Measurements from ENCODE around the gene NBEA.

Gene NBEA

DNA sequence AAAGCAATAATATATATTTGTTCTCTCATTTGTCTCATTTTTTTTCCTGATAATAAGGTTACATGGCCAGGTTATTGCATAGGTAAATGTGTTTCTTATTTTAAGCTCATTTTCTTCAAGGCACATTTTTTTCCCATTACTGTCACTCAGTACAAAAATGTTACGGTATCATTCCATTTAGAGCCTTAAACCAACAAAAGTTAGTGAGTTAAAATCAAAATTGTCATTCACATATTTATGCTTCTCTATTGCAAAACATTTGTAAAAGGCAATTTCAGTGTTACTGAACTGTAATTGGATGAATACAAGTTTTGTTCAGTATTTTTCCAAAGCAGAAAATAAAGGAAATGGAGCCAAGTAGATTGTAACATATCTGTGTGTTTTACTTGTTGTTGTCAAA, 652.0 kb downstream of the NBEA start:
- no peak for DNase-seq (ENCODE audit: low read depth)

DNA sequence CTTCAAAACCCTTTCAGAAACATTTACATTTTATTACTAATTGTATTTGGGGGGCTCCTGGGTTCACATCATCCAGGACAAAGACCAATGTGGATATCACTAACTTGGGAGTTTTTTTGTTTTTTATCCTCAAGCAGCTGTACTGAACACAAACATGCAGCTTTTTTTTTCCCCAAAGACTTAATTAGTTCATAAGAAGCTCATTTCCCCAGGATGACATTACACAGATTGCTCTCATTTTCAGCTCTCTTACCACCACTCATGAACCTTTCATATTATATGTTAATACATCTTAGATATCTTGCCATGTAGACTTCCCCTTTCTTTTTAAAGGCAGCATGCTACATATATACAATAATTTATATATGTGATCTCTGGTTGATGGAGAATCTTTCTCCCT, 653.1 kb downstream of the NBEA start:
- no peak for DNase-seq (ENCODE audit: low read depth)

DNA sequence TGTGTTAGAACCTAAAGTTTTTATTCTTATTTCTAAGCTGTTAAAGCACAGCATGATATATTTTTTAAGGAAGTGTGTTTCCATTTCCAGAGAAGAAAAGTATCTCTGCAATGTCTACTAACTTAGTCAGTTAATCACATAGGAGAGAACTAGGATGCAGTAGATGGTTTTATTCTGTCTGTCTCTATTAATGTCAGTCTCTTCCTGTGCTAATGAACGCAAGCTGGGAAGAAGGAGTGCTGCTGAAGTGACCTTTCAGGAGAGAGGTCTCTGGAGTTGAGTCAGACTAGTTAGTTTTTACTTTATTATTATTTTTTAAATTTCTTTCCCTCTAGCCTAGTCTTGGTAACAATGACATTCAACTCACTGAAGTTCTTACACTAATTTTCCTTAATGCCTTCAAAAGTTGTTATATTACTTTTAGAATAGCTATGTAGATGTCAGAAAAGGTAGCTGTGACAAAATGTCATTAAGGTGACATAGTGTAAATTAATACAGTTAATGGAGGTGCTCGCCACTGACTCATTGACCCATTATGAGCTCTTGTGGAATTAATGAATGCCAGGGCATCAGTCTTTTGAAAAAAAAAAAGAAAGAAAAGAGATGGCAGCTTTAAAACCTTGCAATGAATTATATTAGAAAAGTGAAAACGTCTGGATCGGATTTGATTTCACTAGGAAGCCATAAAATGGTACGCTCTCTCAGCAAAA, 654.4 kb downstream of the NBEA start:
- no peak for DNase-seq (ENCODE audit: low read depth)

- DNase-seq (ENCODE audit: low read depth), result no peak
Observed at GRCh38 chr13:35597451-35597850, 655.4 kb downstream of the NBEA start.

DNA sequence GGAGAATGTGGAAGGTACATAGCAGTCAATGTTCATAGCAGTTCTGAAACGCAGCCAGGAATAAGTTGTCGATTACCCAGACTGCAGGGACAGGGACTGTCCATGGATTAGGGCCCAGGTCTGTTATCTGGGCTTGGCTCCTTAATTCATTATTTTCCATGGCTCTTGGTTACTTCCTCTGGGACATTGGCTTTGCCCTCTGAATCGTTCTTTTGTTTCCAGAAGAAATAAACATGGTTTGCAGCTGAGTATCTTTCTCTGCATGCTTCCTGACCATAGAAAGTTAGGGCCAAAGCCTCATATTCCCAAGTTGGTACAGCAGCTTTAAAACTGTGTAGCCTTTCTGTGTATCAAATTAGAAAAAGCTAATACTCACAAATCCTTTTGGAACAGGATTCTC, 656.2 kb downstream of the NBEA start:
- DNase-seq (ENCODE audit: low read depth), result no peak

DNA sequence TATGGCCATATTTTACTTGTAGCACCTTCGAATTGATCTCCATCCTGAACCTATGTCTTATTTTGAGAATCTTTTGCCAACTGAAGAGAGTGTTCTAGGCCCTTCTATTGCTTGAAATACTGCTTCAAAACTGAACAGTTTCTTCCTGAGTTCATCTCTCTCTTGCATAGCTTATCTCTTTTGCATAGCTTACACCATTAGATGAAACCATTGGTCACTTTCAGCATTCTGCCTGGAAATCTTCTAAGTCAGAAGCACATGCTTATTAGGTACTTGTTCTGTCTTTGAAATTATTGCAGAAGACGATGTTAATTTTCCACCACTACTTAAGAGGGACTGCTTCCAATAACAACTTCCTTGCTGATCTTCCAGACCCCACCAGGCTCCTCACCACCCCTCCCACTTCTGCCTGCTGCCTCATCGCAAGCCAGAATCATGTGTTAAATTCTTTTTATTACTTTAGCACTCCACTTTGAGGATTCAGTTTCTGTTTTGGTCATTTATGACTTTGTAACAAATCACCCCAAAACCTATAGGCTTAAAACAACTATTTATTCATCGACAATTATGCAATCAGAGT, 656.8 kb downstream of the NBEA start:
- DNase-seq (ENCODE audit: low read depth), result no peak

DNA sequence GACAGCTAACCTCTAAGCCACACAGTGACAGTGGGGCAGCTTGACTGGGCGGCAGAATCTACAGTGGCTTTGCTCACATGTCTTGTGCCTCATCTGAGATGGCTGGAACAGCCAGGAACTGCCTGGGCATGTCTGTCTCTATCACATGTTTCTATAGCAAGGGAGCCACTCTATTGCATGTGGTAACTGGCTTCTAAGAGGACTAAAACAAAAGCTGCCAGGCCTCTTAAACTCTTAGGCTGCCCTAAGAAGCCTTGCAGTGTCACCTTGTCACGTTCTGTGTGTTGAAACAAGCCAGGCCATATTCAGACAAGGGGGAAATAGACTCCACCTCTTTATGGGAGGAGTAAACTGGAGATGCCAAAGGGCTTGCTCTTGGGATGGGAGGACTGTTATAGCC, 657.3 kb downstream of the NBEA start:
- no peak for DNase-seq (ENCODE audit: low read depth)

- no peak for DNase-seq (ENCODE audit: low read depth)
Observed at GRCh38 chr13:35600137-35600536, 658.1 kb downstream of the NBEA start.

DNA sequence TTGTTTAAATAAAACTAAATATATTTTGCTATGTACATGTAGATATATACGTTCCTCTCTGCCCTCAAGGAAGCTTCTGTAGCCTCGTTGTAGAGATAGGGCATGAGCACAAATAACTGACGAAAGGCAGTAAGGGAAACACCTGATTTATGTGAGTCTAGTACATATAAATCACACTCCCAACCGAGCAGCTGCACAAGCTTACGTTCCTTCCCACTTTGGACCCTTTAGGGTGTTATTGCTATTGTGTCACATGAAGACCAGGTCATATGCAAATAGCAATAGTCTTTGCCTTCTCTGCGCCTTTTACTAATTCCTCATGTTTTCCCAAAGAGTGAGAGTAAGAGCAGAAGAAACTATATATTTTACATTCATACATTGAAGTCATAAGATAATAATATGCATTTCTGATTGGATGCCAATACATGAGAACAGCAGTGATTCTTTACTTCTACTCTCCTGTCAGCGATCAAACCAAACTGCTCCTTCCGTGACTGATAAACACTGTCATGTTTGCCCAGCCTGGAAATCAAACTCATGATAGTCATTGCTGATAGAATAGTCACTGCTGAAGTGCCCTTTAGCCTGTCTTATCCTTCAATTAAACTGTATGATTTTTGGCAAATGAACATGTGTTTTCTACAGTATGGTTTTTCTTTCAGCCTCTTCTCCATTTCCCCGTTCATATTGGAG, 661.7 kb downstream of the NBEA start:
- DNase-seq (ENCODE audit: low read depth), result no peak

- DNase-seq (ENCODE audit: low read depth), result no peak
Observed at GRCh38 chr13:35614666-35615065, 672.6 kb downstream of the NBEA start.

DNA sequence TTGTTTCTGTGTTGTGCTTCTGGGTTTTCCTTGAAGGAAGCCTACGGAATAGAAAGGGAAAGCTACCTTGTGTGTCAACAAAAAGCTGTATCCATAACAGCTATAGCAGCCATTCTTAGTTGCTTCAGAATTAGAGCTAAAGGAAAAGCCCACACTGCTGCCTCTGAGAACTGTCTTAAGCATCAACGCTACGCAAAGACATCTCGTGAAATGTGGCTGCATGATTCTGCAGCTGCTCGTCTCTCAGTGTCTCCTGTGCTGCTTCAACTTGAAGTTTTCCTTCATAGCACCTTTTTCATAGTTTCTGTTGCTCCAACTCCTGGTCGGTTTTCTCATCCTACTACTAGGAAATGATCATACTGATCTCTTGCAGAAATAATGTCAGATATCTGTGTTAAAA, 675.4 kb downstream of the NBEA start:
- no peak for DNase-seq (ENCODE audit: low read depth)

DNA sequence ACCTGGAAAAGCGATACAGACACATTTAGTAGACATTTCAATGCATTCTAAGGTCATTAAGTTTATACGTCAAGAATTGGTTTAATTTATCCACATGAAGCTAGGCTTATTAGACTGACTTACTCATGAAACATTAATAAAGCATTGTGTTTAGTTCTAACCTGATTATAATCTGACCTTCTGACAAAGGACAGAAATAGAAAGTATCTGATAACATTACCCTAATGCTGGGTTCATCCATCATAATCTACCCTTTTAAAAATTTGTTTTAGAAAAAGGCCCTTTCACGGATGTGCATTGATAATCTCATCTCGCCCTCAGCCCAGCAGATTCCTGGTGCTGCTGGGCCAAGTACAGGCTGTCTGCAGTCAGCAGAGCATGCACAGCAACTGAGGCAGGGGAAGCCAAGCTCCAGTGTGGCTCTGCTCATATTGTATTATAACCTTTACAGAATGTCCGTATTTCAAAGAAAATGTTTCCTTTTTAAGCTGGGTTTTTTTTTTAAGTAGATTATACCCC, 676.6 kb downstream of the NBEA start:
- no peak for DNase-seq (ENCODE audit: low read depth)

GRCh38 chr13:35621989-35622388, 679.9 kb downstream of the NBEA start:
- no peak for DNase-seq (ENCODE audit: low read depth)

DNA sequence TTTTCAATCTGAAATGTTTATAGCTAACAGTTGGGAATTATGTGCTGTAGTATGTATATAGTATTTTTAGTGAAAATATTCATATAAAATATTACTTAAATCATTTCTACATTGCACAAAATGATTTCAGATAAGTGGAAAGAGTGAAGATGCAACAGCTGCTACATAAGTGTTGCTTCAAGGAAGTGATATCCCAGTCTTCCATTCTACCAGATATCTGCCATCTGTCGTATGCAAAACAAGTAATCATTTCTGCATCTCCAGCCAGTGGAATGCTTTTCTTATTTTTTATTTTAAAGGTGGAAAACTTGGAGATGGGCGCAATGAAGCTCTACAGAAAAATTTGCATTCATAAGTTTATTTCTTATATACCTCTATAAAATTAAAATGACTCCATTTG, 687.0 kb downstream of the NBEA start:
- no peak for DNase-seq (ENCODE audit: low read depth)

- no peak for DNase-seq (ENCODE audit: low read depth)
Observed at GRCh38 chr13:35630551-35631275, 688.6 kb downstream of the NBEA start.

DNA sequence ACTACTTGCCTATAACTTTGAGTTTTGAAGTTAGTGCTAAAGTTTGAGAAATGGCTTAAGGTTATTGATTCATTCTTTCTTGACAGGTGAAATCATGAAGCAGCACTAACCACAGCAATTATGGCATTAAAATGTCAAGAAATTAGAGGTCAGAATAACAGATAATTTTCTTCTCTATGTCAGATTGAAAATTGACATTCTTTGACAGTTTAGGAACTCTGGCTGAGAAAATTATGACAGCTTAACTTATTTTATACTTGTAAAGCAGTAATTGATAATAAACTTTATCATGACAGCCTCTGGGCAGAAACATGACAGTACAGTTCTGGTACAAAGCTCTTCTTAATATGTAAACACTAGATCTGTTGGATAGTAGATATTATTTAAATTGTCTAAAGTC, 689.6 kb downstream of the NBEA start:
- DNase-seq (ENCODE audit: low read depth), result no peak

- DNase-seq (ENCODE audit: low read depth), result no peak
Observed at GRCh38 chr13:35643625-35644024, 701.6 kb downstream of the NBEA start.

DNA sequence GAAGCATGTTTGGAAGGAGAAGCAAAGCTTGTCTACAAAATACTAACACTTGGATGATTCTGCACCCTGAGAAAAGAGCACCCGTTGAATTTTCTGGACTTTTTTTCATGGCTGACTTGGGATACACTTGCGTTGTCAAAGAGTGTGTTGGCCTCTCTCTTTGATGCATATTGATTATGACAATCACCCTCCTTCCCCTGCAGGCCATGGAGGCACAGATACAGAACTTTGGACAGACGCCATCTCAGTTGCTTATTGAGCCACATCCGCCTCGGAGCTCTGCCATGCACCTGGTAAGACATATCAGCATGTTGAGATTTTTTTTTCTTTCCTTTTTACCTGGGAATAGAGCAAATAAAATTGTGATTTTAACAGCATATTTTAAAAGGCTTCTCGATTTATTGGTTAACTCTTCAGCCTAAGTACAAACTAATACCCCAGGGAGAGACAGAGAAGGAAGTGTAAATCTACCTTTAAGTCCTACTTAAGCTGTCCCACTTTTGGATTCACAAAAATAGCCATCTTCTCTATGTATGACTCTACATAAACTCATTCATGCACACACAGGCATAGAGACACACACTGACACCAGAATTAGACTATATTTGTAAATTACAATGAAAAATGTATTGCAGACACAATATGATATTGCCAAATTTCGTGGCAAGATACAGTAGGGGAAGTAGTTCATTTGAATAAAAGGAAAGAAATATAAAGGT, 704.1 kb downstream of the NBEA start:
- no peak for DNase-seq (ENCODE audit: low read depth)

- no peak for DNase-seq (ENCODE audit: low read depth)
Observed at GRCh38 chr13:35648201-35648600, 706.1 kb downstream of the NBEA start.

GRCh38 chr13:35649162-35649561, 707.1 kb downstream of the NBEA start:
- no peak for DNase-seq (ENCODE audit: low read depth)

DNA sequence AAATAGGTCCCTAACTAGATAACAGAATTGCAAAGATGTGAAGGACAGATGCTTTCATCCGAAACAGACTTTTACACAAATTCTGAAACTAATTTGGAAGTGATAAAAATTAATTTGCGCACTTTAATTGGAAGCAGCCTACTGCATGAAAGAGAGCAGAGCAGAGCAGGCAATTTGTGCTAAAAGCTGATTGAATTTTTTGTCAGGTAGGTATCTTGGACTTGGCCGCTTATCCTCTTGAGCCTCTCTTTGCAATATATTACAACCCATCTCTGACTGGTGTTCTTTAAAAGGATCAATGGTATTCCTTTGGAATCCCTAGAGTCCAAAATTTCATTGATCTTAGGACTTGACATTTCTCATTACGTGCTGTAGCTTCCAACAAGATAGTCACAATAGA, 717.7 kb downstream of the NBEA start:
- DNase-seq (ENCODE audit: low read depth), result no peak

DNA sequence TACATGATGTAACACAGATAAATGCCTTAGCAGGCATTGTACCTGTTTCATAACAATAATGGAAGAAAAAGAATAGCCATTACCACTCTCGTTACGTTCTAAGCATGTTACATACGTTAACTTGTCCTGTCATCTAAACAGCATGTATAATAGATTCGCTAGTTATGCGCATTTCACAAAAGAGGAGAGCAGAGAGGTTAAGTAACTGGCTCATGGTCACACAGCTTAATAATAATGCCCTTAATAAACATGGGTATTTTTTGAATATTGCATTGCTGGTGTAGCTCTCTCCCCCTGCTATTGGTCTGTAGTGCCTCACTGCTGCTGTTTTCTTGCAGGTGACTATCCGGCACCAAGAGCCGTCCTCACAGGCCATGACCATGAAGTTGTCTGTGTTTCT, 722.7 kb downstream of the NBEA start:
- DNase-seq (ENCODE audit: low read depth), result no peak

Data from activated T-cell treated with anti-CD3 and anti-CD28 coated beads for 24 hours (primary cell).